ENCODE data around the gene BACE2. TPM values are rescaled to one million over a fixed set of nuclear protein-coding genes. Genes with fewer than 3 reads are reported as not detected.

The BACE2 gene
- total RNA-seq, 1 experiment from 2014 or later = 21.3 TPM

- Mint-ChIP-seq H3K27me3 (ENCODE audit: insufficient read depth, unreplicated experiment) (no peaks in the 10 kb centered on the region), H3K4me3 (ENCODE audit: unreplicated experiment) (no peak overlapping the region), H3K9me3 (ENCODE audit: unreplicated experiment) (no peaks in the 10 kb centered on the region), H3K36me3 (ENCODE audit: insufficient read depth, unreplicated experiment) (no peaks in the 10 kb centered on the region), H3K27ac (ENCODE audit: low read depth, unreplicated experiment) (no peak overlapping the region), H3K4me1 (ENCODE audit: insufficient read depth, unreplicated experiment) (peaks cover 12% of the 10 kb centered on the region)
- intact Hi-C loops (cut with micrococcal nuclease) = no loop called here
- BruUV-seq (replicated peaks) = no TSS peak
- CTCF ChIA-PET = interaction anchor here (1.0 kb wide), 1 partner anchor 18 kb away, joined by 4 read pairs; no protein-coding TSS in a partner anchor
- POLR2A ChIA-PET = no interaction called here
- no peak for DNase-seq (ENCODE audit: unreplicated experiment)
- no peak for TF ChIP-seq CTCF (IDR thresholded peaks at IDR 0.05; ENCODE audit: unreplicated experiment)
Measured at GRCh38 chr21:41141031-41141457, 26.9 kb upstream of the BACE2 start.

- H3K4me3 Mint-ChIP-seq (ENCODE audit: unreplicated experiment) = peak overlapping the region; percentile 23
Measured at GRCh38 chr21:41142051-41142795, 25.7 kb upstream of the BACE2 start.

GRCh38 chr21:41143596-41144325 lies 24.2 kb upstream of the BACE2 start:
- no peaks in the 10 kb centered on the region for H3K36me3 Mint-ChIP-seq (ENCODE audit: insufficient read depth, unreplicated experiment)
- POLR2A ChIA-PET = no interaction called here
- no peak overlapping the region for H3K27ac Mint-ChIP-seq (ENCODE audit: low read depth, unreplicated experiment)
- CTCF ChIA-PET = interaction anchor here (0.6 to 1.4 kb wide), 3 partner anchors 10 to 1297 kb away, joined by 4 to 9 read pairs (median 6); no protein-coding TSS in a partner anchor
- no TSS peak for BruUV-seq (replicated peaks)
- H3K27me3 Mint-ChIP-seq (ENCODE audit: insufficient read depth, unreplicated experiment) = no peaks in the 10 kb centered on the region
- intact Hi-C loops (cut with micrococcal nuclease) = no loop called here
- H3K4me1 Mint-ChIP-seq (ENCODE audit: insufficient read depth, unreplicated experiment) = peaks cover 12% of the 10 kb centered on the region
- DNase-seq (ENCODE audit: unreplicated experiment) = no peak
- no peak overlapping the region for H3K4me3 Mint-ChIP-seq (ENCODE audit: unreplicated experiment)
- TF ChIP-seq CTCF (IDR thresholded peaks at IDR 0.05; ENCODE audit: unreplicated experiment) = no peak
- H3K9me3 Mint-ChIP-seq (ENCODE audit: unreplicated experiment) = no peaks in the 10 kb centered on the region

More at GRCh38 chr21:41142051-41142795, 25.7 kb upstream of the BACE2 start:
- CTCF ChIA-PET = interaction anchor here (0.5 to 1.4 kb wide), 9 partner anchors 8 to 176 kb away, joined by 3 to 9 read pairs (median 4); no protein-coding TSS in a partner anchor
- peak; percentile 47 for DNase-seq (ENCODE audit: unreplicated experiment)
- POLR2A ChIA-PET = interaction anchor here (0.8 kb wide), 1 partner anchor 25 kb away, joined by 4 read pairs; no protein-coding TSS in a partner anchor
- no TSS peak for BruUV-seq (replicated peaks)
- no peak overlapping the region for H3K27ac Mint-ChIP-seq (ENCODE audit: low read depth, unreplicated experiment)
- intact Hi-C loops (cut with micrococcal nuclease) = no loop called here
- H3K36me3 Mint-ChIP-seq (ENCODE audit: insufficient read depth, unreplicated experiment) = no peaks in the 10 kb centered on the region
- no peak for TF ChIP-seq CTCF (IDR thresholded peaks at IDR 0.05; ENCODE audit: unreplicated experiment)
- peaks cover 12% of the 10 kb centered on the region for H3K4me1 Mint-ChIP-seq (ENCODE audit: insufficient read depth, unreplicated experiment)
- no peaks in the 10 kb centered on the region for H3K9me3 Mint-ChIP-seq (ENCODE audit: unreplicated experiment)
- H3K27me3 Mint-ChIP-seq (ENCODE audit: insufficient read depth, unreplicated experiment) = no peaks in the 10 kb centered on the region
